B cell (primary cell): ENCODE results near the gene DYNLT1.

Source experiments
- EZH2 ChIP-seq: IDR thresholded peaks from 2 replicates; pipeline ENCODE4 v1.6.1; 2012; ENCODE audit warnings: borderline replicate concordance, low read depth, mild to moderate bottlenecking, moderate library complexity, low read length; ENCODE audit not compliant: insufficient read depth, poor library complexity, severe bottlenecking
- TF ChIP-seq, protein P1 (sequence below): fragments of 200-600 bp; IDR thresholded peaks from one replicate; pipeline ENCODE4 v1.8.0; 2022; ENCODE audit warnings: antibody characterized with exemption, mild to moderate bottlenecking

DNA sequence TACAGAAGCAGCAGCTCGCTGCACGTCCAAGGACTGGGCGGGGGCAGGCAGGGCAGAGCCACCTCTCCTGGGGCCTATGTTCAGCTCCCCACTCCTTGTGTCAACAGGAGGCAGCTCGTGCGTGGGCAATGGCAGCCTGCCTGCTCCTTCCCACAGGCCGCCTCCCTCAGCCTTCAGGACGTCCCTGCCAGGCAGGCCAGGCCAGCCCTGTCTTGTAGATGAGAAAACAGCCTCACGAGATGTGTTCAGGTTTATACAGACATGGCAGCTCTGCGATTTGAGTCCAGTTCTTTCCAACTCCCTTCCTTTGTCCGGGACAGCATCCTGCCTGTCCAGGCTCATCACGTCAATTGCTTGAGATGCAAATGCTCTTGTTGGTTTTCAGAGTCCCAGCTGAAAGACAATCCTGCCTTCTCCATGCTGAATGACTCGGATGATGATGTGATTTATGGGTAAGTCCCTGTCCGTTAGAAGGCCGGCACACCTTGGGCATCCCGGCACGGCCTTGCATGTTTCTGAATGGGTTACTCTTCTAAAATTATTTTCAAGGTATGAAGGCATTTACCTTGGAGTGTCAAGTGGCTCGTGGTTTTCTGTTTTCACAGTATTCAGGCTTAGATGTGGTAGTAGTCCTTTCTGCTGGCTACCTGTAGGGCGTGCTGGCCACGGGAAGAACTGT is 13.5 kb downstream of the DYNLT1 start:
- TF ChIP-seq, protein P1, sequence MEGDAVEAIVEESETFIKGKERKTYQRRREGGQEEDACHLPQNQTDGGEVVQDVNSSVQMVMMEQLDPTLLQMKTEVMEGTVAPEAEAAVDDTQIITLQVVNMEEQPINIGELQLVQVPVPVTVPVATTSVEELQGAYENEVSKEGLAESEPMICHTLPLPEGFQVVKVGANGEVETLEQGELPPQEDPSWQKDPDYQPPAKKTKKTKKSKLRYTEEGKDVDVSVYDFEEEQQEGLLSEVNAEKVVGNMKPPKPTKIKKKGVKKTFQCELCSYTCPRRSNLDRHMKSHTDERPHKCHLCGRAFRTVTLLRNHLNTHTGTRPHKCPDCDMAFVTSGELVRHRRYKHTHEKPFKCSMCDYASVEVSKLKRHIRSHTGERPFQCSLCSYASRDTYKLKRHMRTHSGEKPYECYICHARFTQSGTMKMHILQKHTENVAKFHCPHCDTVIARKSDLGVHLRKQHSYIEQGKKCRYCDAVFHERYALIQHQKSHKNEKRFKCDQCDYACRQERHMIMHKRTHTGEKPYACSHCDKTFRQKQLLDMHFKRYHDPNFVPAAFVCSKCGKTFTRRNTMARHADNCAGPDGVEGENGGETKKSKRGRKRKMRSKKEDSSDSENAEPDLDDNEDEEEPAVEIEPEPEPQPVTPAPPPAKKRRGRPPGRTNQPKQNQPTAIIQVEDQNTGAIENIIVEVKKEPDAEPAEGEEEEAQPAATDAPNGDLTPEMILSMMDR = no peak
- no peak for TF ChIP-seq EZH2
